ENCODE measurements around the gene IRF2BPL. TPM values are rescaled to one million over a fixed set of nuclear protein-coding genes. Genes with fewer than 3 reads are reported as not detected.
A peak's percentile ranks its signal among the peaks of the same experiment; 100 is the strongest.

The IRF2BPL gene
- total and polyA plus RNA-seq, 9 of the 15 experiments (the other 6 are each of a cell fraction or from before 2014, with no cell fraction given), result 0.52 to 21.6 (median 2.5) TPM

GRCh38 chr14:77027538-77028383, 747 bp downstream of the IRF2BPL start (continued):
- TF ChIP-seq ZNF280A (IDR thresholded peaks at IDR 0.05; ENCODE audit: low read depth, partially characterized antibody), result no peak
- TF ChIP-seq ZKSCAN8 (CRISPR knock-in tag; IDR thresholded peaks at IDR 0.05), result no peak
- TF ChIP-seq KDM4B (IDR thresholded peaks at IDR 0.05; ENCODE audit: borderline replicate concordance in 2 of 2, low read depth in 1 of 2), result peak in 1 of 2 experiments; percentile 48; a peak in 1 of 4 replicates
- peak; percentile 29 for TF ChIP-seq HNRNPK (IDR thresholded peaks at IDR 0.05; ENCODE audit: low read depth, low read length, poor library complexity, severe bottlenecking)
- TF ChIP-seq DEAF1 (CRISPR knock-in tag; IDR thresholded peaks at IDR 0.05), result peak; percentile 52; the same call in 1 of the 2 replicates
- TF ChIP-seq RBFOX2 (IDR thresholded peaks at IDR 0.05; ENCODE audit: low read depth, low read length), result peak; percentile 79
- TF ChIP-seq ZNF655 (CRISPR knock-in tag; IDR thresholded peaks at IDR 0.05), result no peak
- no peak for TF ChIP-seq POLR2H (tag; IDR thresholded peaks at IDR 0.05; ENCODE audit: low read depth)
- TF ChIP-seq HDAC2 (IDR thresholded peaks at IDR 0.05), result no peak
- no peak for TF ChIP-seq SMARCC2 (IDR thresholded peaks at IDR 0.05; ENCODE audit: low read depth)
- TF ChIP-seq SAP30 (IDR thresholded peaks at IDR 0.05; ENCODE audit: borderline replicate concordance, insufficient read depth, low read depth, low read length, poor library complexity, severe bottlenecking), result no peak
- TF ChIP-seq ZSCAN32 (CRISPR knock-in tag; IDR thresholded peaks at IDR 0.05), result no peak
- TF ChIP-seq ZC3H11A (IDR thresholded peaks at IDR 0.05; ENCODE audit: low read depth, low read length), result no peak
- TF ChIP-seq CHD1 (IDR thresholded peaks at IDR 0.05; ENCODE audit: low read length), result no peak
- peak; percentile 18; the same call in 1 of the 2 replicates for TF ChIP-seq ZBTB9 (CRISPR knock-in tag; IDR thresholded peaks at IDR 0.05)
- TF ChIP-seq EZH2 (IDR thresholded peaks at IDR 0.05; ENCODE audit: borderline replicate concordance, low read depth, low read length), result no peak
- TF ChIP-seq SIX5 (IDR thresholded peaks at IDR 0.05; ENCODE audit: borderline replicate concordance in 1 of 2, insufficient read depth in 1 of 2, low read depth in 1 of 2, low read length in 2 of 2), result no peak
- no peak for TF ChIP-seq ZC3H8 (IDR thresholded peaks at IDR 0.05)
- no peak for TF ChIP-seq NR1H2 (CRISPR knock-in tag; IDR thresholded peaks at IDR 0.05)
- TF ChIP-seq MYC (IDR thresholded peaks at IDR 0.05; ENCODE audit: low read depth, low read length), result no peak
- TF ChIP-seq MYC (CRISPR knock-in tag; IDR thresholded peaks at IDR 0.05; ENCODE audit: borderline replicate concordance, low read depth), result peak; percentile 70; the same call in 1 of the 2 replicates

All from K562 (cell line).